SHP77 treated with DMSO at 0.1 percent for 48 hours (cell line): ENCODE measurements around the gene DDN.
A peak's percentile ranks its signal among the peaks of the same experiment; 100 is the strongest.

Experiments
- DNase-seq: peaks from one replicate; lab custom pipeline; 2025; lab: John Stamatoyannopoulos, UW

Gene DDN

DNA sequence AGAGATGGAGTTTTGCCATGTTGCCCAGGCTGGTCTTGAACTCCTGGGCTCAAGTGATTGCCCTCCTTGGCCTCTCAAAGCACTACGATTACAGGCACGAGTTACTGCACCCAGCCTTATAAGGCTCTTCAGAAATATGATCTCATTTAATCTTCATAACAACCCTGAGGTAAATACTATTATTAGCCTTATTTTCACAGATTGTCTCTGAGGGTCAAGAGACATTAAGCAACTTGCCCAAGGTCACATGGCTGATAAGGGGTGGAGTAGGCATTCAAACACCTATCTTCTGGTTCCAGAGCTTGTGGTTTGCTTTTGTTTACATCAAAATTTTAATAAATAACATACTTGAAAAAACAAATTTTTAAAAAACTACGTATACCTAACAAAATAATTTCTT lies 14.3 kb upstream of the DDN start:
- DNase-seq = no peak

DNA sequence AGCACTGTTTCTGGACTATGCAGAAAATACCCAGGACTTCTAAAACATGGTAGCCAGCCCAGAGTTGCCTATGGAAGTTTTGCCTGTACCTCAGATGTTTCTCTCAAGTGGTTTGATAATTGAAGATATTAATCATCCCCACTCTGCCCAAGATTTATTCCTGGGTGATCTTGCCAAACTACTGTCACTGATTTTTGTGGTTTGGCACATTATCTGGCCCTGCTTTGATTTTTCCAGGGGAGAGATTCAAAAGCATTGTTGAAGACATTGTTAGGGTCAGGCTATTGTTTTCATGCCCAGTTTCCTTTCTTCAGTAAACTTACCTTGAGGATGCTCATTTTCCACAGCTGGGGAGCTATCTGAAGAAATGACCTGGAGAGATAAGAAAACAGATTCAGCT lies 13.6 kb upstream of the DDN start:
- DNase-seq = no peak

DNA sequence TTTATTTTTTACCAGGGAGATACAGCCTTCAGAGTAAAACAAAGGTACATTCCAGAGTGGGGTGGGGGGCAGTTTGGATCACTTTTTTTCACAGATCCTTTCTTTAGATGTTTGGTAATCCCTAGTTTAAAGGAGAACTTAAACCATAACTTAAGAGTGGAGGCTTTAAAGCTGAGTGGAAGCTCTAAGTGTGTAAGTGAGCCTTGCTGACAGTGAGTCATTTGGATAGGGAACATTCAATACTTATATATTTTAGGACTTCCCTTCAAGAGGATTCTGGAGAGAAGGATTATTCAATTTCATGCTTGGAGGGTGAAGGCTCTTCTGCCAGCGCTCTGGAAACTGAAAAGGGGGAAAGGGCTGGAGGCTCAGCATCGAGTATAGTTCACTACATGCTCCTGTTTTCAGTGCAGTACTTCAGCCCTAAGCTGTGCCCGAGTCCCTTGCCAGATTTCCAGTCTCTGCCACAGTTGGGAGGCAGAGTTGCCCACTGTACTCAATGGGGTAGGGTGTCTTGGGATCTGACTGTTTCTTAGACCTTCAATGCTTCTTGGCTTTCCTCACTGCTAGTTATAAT lies 11.0 kb upstream of the DDN start:
- DNase-seq = no peak

GRCh38 chr12:49008943-49009342 lies 9.8 kb upstream of the DDN start:
- no peak for DNase-seq

- DNase-seq = no peak
These were observed 1.2 kb upstream of the DDN start for GRCh38 chr12:49000346-49000745.

- DNase-seq = no peak
These were observed 450 bp downstream of the DDN start for GRCh38 chr12:48998497-48999353.

- no peak for DNase-seq
These were observed 1.3 kb downstream of the DDN start for GRCh38 chr12:48997719-48998496.

DNA sequence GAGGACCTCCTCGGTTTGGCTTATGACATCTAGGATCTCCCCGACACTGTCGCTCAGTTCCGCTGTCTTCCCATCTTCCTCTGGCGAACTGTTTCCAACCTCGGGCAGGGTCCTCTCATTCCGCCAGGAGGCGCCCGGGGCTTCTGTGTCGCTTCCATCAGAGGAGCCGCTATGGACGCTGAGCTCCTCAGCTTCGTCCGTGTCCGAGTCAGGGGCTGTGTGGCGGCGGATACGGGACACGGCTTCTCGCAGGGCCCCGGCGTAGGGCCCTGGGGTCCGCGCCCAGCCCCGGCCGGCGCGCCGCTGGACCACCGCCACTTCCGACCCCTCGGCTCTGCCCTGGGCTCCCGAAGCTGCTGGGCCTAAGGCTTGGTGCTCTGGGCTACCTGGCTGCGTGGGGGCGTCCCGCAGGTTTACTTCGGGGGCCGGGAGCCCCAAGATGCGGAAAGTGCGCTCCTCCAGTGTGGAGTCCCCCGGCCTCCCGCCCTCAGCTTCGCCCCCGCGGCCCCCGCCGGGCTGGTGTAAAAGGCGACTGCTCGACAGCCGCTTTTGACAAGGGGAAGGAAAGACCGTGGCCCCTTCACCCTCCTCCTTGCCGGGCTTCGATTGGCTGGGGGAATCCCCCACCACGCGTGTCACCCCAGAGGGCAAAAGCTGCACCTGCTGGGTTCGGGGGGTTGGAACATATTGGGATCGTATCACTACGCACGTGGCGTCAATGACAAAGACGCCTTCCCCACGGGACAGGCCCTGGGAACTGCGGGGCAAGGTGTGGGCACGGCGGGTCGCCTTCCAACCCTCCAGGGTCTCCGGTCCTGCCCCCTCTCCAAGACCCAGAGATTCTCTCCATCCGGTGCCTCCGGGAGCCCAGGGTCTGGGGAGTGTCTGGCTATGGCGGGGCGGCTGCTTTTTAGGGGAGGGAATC lies 2.1 kb downstream of the DDN start:
- peak; percentile 41 for DNase-seq

DNA sequence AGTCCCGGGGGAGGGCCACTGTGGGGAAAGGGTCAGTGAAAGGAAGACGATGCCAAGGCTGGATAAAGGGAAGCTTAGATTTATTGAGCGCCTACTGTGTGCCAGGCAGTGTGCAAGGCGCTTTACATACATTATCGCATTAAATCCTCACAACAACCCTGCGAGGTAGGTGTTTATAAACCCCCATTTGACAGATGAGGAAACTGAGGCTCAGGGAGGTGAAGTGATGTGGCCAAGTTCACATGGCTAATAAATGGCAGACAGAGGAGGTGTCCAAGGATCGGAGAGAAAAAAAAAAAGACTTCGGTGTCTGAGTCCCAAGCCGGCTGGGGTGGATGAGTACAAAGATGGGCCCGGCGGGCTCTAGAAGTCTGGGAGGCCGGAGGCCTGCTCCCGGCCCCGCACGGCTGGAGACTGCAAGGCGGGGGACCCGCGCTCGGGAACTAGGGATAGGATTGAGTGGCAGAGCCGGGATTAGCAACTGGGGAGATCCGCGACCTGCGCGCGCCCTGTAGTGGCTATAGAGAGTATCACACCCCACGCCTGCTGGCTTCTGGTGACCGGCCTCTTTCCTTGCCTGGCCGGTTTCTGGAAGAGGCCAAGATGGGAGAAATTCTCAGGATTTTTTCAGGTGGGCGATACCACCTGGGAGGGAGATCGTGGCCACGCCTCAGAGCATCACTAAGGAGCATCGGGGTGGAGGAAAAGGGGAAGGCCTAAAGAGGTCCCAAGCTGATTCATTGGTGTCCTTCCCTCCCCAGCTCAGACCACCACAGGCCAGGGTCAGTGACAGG lies 3.9 kb downstream of the DDN start:
- peak; percentile 35 for DNase-seq

- no peak for DNase-seq
These were observed 4.7 kb downstream of the DDN start for GRCh38 chr12:48994224-48995085.

- DNase-seq = no peak
These were observed 5.4 kb downstream of the DDN start for GRCh38 chr12:48993787-48994186.

DNA sequence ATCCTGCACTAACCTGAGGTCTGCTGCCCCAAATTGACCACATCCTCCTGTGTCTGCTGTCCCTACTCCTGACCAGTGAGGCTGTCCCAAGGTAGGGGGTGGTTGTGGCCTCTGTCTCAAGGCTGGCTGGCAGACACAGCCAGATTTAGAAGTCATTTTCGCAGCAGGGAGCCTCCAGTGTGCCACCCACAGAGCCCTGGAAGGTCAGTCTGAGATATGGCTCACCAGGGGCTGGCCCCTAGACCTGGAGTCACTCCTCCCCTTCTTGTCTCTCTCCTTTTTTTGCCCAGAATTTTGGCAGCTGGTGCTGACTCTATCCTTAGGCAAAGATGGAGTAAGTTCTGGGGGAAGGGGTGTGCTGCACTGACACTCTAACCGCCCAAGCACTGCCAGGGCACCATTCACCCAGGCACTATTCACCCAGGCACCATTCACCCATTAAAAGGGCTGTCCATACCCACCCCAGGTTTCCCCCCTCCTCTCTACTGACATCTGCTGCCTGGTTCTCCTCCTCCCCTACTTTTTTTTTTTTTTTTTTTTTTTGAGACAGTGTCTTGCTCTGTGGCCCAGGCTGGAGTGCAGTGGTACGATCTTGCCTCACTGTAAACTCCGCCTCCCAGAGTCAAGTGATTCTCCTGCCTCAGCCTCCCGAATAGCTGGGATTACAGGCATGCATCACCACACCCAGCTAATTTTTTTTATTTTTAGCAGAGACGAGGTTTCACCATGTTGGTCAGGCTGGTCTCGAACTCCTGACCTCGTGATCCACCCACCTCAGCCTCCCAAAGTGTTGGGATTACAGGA lies 7.7 kb downstream of the DDN start:
- no peak for DNase-seq

DNA sequence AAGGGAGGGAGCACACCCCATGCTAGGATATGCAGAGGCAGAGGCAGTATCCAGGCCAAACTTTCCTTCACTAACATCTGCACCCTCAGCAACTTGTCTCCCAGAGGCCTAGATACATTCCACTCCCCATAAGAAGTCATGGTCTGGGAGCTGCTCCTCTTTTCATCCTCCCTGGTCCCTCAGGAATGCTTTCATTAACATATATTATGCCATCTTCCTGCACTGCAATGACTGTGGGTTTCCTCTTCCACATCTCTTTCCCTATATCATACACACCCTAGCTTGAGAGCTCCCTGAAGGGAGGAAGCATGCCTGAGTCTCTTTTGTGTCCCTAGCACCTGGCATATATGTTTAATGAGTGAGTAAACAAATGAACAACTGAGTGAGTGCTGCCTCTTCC lies 8.6 kb downstream of the DDN start:
- no peak for DNase-seq

- DNase-seq = no peak
These were observed 11.0 kb downstream of the DDN start for GRCh38 chr12:48988030-48988649.

DNA sequence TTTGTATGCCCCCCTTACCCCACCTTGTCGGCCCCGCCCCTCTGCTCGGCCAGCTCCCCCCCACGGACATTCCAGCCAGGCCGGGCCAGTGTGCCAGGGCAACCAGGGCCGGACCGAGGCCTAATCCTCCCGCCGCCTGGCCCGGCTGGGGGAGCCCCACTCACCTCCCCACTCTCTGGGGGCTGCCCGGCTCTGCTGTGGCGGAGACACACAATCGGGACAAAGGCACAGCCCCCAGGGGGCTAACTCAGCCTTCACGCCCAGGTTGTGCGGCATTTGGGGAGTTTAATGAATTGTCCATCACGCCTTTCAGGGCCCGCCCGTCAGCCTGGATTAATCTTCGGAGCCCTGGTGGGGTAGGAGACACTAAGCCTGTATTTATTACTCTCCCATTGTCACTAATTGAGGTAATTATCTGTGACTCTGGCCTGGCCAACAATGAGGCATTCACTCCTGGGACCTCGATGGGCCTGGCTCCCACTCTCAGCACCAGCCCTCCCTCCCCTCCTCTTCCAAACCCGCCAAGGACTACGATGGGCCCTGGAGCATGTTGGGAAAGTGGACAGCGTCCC lies 12.4 kb downstream of the DDN start:
- no peak for DNase-seq

- no peak for DNase-seq
These were observed 13.3 kb downstream of the DDN start for GRCh38 chr12:48985901-48986300.

DNA sequence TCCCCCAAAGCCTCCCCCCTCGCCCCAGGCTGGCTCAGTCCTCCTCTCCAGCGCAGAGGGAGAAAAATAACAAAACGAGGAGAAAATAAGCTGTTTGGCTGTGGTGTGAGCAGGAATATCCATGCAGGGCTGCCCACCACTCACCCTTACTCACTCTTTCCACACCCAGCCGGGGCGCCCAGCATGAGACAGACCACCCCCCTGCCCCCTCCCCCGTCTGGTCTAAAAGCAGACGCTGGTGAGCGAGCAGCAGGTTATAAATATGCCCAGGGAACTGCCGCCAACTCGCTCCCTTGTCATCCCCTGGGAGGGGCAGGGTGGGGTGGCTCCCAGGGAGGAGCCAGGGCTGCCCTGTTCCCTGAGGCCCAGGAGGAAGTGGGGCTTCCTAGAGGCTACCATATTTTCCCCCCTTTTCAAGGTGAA lies 13.7 kb downstream of the DDN start:
- no peak for DNase-seq

- no peak for DNase-seq
These were observed 16.6 kb downstream of the DDN start for GRCh38 chr12:48982397-48983080.
